ENCODE results near the gene TENT4A.

The TENT4A gene

GRCh38 chr5:6724321-6724929, 11.2 kb downstream of the TENT4A start:
- H3K27me3 ChIP-seq (ENCODE audit: control insufficient read depth, insufficient read depth, low read length) = no peaks in the 10 kb centered on the region
- H3K4me1 ChIP-seq = peaks cover 3% of the 10 kb centered on the region
- no peak overlapping the region for H3K4me3 ChIP-seq (ENCODE audit: low read depth, low read length)
- TF ChIP-seq CTCF (IDR thresholded peaks at IDR 0.05) = no peak
- no peak overlapping the region for H3K9ac ChIP-seq
- H2AFZ ChIP-seq = no peak overlapping the region
- peaks cover 78% of the 10 kb centered on the region for H3K79me2 ChIP-seq
- no peak overlapping the region for H3K27ac ChIP-seq
- no peaks in the 10 kb centered on the region for H3K36me3 ChIP-seq (ENCODE audit: control insufficient read depth, insufficient read depth, low read length)
- no peaks in the 10 kb centered on the region for H3K9me3 ChIP-seq (ENCODE audit: control insufficient read depth, low read length)
- no peak overlapping the region for H3K4me2 ChIP-seq (ENCODE audit: low read length)

DNA sequence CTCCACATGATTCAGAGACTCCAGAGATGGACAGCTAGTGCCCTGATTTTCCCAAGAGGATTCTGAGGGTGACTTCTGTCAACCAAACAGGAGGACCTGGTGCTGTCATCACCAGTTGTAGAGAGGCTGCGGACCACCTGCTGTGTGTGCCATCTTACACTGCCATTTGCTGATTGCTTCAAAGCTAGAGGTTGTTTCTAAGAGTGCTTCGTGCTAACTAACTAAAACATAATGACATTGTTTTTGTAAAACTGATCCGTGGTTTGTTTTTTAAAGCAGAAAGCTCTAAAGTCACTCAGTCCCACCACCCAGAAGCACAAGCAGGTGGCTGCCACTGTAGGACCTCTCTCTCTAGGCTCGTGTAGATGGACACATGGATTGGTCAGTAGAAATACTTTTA, 12.2 kb downstream of the TENT4A start:
- no peak overlapping the region for H3K4me3 ChIP-seq (ENCODE audit: low read depth, low read length)
- H3K36me3 ChIP-seq (ENCODE audit: control insufficient read depth, insufficient read depth, low read length) = no peaks in the 10 kb centered on the region
- H3K9me3 ChIP-seq (ENCODE audit: control insufficient read depth, low read length) = no peaks in the 10 kb centered on the region
- no peak overlapping the region for H3K9ac ChIP-seq
- H3K27me3 ChIP-seq (ENCODE audit: control insufficient read depth, insufficient read depth, low read length) = no peaks in the 10 kb centered on the region
- H2AFZ ChIP-seq = no peak overlapping the region
- H3K79me2 ChIP-seq = peaks cover 80% of the 10 kb centered on the region
- TF ChIP-seq CTCF (IDR thresholded peaks at IDR 0.05) = no peak
- H3K4me2 ChIP-seq (ENCODE audit: low read length) = no peak overlapping the region
- H3K27ac ChIP-seq = no peak overlapping the region
- H3K4me1 ChIP-seq = peaks cover 7% of the 10 kb centered on the region

DNA sequence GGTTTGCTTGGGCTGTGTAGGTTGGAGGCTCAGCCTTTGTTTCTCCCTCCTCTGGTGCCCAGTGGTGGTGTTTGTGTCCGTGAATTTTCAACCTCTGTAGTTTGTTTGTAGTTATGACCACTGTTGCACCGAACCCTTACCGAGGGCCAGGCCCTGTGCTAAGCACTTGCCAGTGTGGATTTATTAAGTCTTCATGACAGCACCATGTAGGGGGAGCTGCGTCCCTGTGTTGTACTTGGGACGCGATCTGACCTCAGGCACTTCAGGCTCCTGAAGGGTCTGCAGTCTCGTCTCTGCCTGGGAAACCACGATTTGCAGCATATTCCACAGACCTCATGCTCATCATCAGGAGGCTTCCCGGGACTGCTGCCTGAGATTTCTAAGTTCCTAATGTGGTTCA, 12.8 kb downstream of the TENT4A start:
- Histone ChIP-seq H2AFZ (no peak overlapping the region), H3K4me3 (ENCODE audit: low read depth, low read length) (no peak overlapping the region), H3K36me3 (ENCODE audit: control insufficient read depth, insufficient read depth, low read length) (no peaks in the 10 kb centered on the region), H3K79me2 (peaks cover 78% of the 10 kb centered on the region), H3K4me2 (ENCODE audit: low read length) (no peak overlapping the region), H3K27ac (no peak overlapping the region), H3K27me3 (ENCODE audit: control insufficient read depth, insufficient read depth, low read length) (no peaks in the 10 kb centered on the region), H3K9me3 (ENCODE audit: control insufficient read depth, low read length) (no peaks in the 10 kb centered on the region), H3K9ac (no peak overlapping the region), H3K4me1 (peaks cover 7% of the 10 kb centered on the region)
- TF ChIP-seq CTCF (IDR thresholded peaks at IDR 0.05) = no peak

DNA sequence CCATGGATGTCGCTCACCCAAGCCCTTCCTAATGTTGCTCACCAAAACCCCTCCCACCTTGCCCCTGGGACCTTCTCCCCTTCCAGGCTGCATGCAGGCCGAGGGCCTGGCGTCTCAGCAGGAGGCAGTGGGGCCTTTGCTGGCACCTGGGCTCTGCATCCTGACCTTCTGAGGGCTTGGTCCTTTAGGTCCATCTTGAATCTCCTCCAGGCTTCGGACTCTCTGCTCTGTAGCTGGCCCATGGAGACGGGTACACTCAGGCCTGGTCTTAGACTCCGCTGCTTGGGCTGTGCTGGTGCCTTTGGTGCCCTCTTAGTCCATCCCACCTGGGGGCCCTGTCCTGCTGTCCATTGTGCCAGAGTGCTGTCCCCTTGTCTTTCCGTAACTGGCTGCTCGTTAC, 14.0 kb downstream of the TENT4A start:
- no peak for TF ChIP-seq CTCF (IDR thresholded peaks at IDR 0.05)
- H3K79me2 ChIP-seq = peaks cover 80% of the 10 kb centered on the region
- H3K36me3 ChIP-seq (ENCODE audit: control insufficient read depth, insufficient read depth, low read length) = no peaks in the 10 kb centered on the region
- H3K9me3 ChIP-seq (ENCODE audit: control insufficient read depth, low read length) = no peaks in the 10 kb centered on the region
- no peak overlapping the region for H3K4me2 ChIP-seq (ENCODE audit: low read length)
- H3K9ac ChIP-seq = no peak overlapping the region
- no peak overlapping the region for H2AFZ ChIP-seq
- H3K4me3 ChIP-seq (ENCODE audit: low read depth, low read length) = no peak overlapping the region
- H3K27me3 ChIP-seq (ENCODE audit: control insufficient read depth, insufficient read depth, low read length) = no peaks in the 10 kb centered on the region
- no peak overlapping the region for H3K27ac ChIP-seq
- peaks cover 7% of the 10 kb centered on the region for H3K4me1 ChIP-seq

Measured in parathyroid adenoma (tissue), 2 donors.